GM12878 (cell line): ENCODE measurements around the gene EDN2. TPM values are rescaled to one million over a fixed set of nuclear protein-coding genes. Genes with fewer than 3 reads are reported as not detected.
A peak's percentile ranks its signal among the peaks of the same experiment; 100 is the strongest.

Source experiments
- ATAC-seq: fragments of 200-7000 bp; cut with Tn5 transposase; 3 replicates; pipeline ENCODE4 v1.9.1; 2020; ENCODE audit warnings: mild to moderate bottlenecking, moderate library complexity
- BruUV-seq: library from RNA; stranded (reverse); fragments of 400-500 nt; replicated peaks from 2 replicates; lab custom pipeline; 2021; lab: Mats Ljungman, UMichigan
- CTCF ChIA-PET: fragments of 300-600 bp; sonication (Branson Sonifier 250); formaldehyde crosslinking; extraction: SDS; loops from one replicate; lab custom pipeline; 2021; ENCODE audit warnings: inconsistent platforms; lab: Yijun Ruan, JAX
- POLR2A ChIA-PET: fragments of 350-600 bp; formaldehyde crosslinking; extraction: SDS; loops from one replicate; lab custom pipeline; 2021; ENCODE audit warnings: inconsistent platforms; lab: Charles Lee
- RAD21 ChIA-PET: fragments of 300-600 bp; sonication (Branson Sonifier 250); formaldehyde crosslinking; loops from one replicate; lab custom pipeline; 2023; ENCODE audit warnings: antibody characterized with exemption; ENCODE audit not compliant: unreplicated experiment; lab: Charles Lee
- SMC1A ChIA-PET: fragments of 300-600 bp; sonication (Branson Sonifier 250); formaldehyde crosslinking; loops from one replicate; lab custom pipeline; 2023; ENCODE audit not compliant: unreplicated experiment, uncharacterized antibody; lab: Charles Lee
- DNase-seq: peaks from one replicate; pipeline ENCODE4 v3.0.0-alpha.2; 2011; ENCODE audit warnings: low read depth, low spot score
- FAIRE-seq: peaks from 3 replicates; lab custom pipeline; 2011; peaks lifted over from hg19 to GRCh38; lab: Jason Lieb, UNC
- H2AFZ ChIP-seq: 2 replicates; pipeline ENCODE4 v1.6.0; 2011; ENCODE audit warnings: low read depth, low read length, control low read depth; ENCODE audit not compliant: control insufficient read depth
- H3K27ac ChIP-seq: 2 replicates; pipeline ENCODE4 v1.5.1; 2011; ENCODE audit warnings: control low read depth; ENCODE audit not compliant: control insufficient read depth, insufficient read depth
- H3K27me3 ChIP-seq, 2 experiments: replicated peaks in 1 of 2; 2 replicates each; pipeline versions ENCODE4 v1.6.0 to v1.6.1; 2011; ENCODE audit warnings: low read length in 1 of 2; ENCODE audit not compliant: control insufficient read depth in 2 of 2, insufficient read depth in 2 of 2
- H3K36me3 ChIP-seq, 2 experiments: 2 replicates each; pipeline ENCODE4 v1.5.1; 2011; ENCODE audit warnings: low read length in 1 of 2; ENCODE audit not compliant: control insufficient read depth in 2 of 2, insufficient read depth in 2 of 2
- H3K4me1 ChIP-seq: 2 replicates; pipeline ENCODE4 v1.6.1; 2011; ENCODE audit warnings: mild to moderate bottlenecking, low read length, moderate library complexity, mixed read lengths; ENCODE audit not compliant: control insufficient read depth, insufficient read depth
- H3K4me2 ChIP-seq: 2 replicates; pipeline ENCODE4 v1.6.0; 2011; ENCODE audit warnings: control low read depth; ENCODE audit not compliant: control insufficient read depth, insufficient read depth
- H3K4me3 ChIP-seq: fragments of 200-600 bp; sonication (generic); 2 replicates; pipeline ENCODE4 v1.5.1; 2016
- H3K79me2 ChIP-seq: 2 replicates; pipeline ENCODE4 v1.6.0; 2011; ENCODE audit warnings: low read length; ENCODE audit not compliant: control insufficient read depth, insufficient read depth
- H3K9ac ChIP-seq: 2 replicates; pipeline ENCODE4 v1.8.0; 2011; ENCODE audit warnings: low read length, control low read depth, mixed read lengths; ENCODE audit not compliant: control insufficient read depth, insufficient read depth
- H3K9me3 ChIP-seq: replicated peaks from 3 replicates; pipeline ENCODE4 v1.5.1; 2011; ENCODE audit warnings: mild to moderate bottlenecking, low read length; ENCODE audit not compliant: control insufficient read depth, insufficient read depth
- H4K20me1 ChIP-seq: 2 replicates; pipeline ENCODE4 v1.6.0; 2011; ENCODE audit not compliant: control insufficient read depth, insufficient read depth
- BACH1 ChIP-seq: fragments of 450-650 bp; IDR thresholded peaks from 2 replicates; pipeline ENCODE4 v1.6.1; 2017; ENCODE audit warnings: mild to moderate bottlenecking, borderline replicate concordance
- BHLHE40 ChIP-seq, 2 experiments: fragments of 450-650 bp in 1 of 2; IDR thresholded peaks; 2 replicates each; pipeline ENCODE4 v1.6.1; 2011 to 2017; ENCODE audit warnings: low read depth in 2 of 2, borderline replicate concordance in 1 of 2, improper control_type of control experiment in 1 of 2, low read length in 1 of 2, mild to moderate bottlenecking in 1 of 2
- CHD4 ChIP-seq: fragments of 200-600 bp; sonication (generic); IDR thresholded peaks from 2 replicates; pipeline ENCODE4 v1.6.1; 2016; ENCODE audit warnings: mild to moderate bottlenecking
- CTCF ChIP-seq, 3 experiments: IDR thresholded peaks in 2 of 3; conservative IDR thresholded peaks in 1 of 3; 2 replicates each; pipeline ENCODE4 v1.5.1; 2011; ENCODE audit warnings: low read depth in 3 of 3, low read length in 3 of 3, mild to moderate bottlenecking in 3 of 3, control low read depth in 2 of 3, moderate library complexity in 2 of 3, inconsistent platforms in 1 of 3, mixed read lengths in 1 of 3; ENCODE audit not compliant: control insufficient read depth in 2 of 3, insufficient read depth in 1 of 3; ENCODE audit errors: extremely low read depth in 1 of 3
- SREBF1 ChIP-seq: IDR thresholded peaks from 2 replicates; pipeline ENCODE4 v1.6.1; 2012; ENCODE audit warnings: mild to moderate bottlenecking, low read length
- ZNF592 ChIP-seq: fragments of 450-650 bp; IDR thresholded peaks from 2 replicates; pipeline ENCODE4 v1.6.1; 2017; ENCODE audit warnings: mild to moderate bottlenecking, moderate library complexity
- WGBS: methylation state at CpG from one replicate; pipeline ENCODE4 v1.1.6; 2016; ENCODE audit warnings: low lambda C conversion rate; ENCODE audit not compliant: insufficient replicate concordance, insufficient coverage; ENCODE audit errors: missing lambda C conversion rate; 5-methylcytosine and 5-hydroxymethylcytosine counted together
- in situ Hi-C: fragments of 300-500 bp; cut with MboI; formaldehyde crosslinking; loops from 9 replicates; pipeline ENCODE4 v1.14.3; 2018; ENCODE audit warnings: mixed read lengths
- intact Hi-C: fragments of 100-400 bp; cut with micrococcal nuclease; formaldehyde crosslinking; loops from one replicate; pipeline ENCODE4 v1.14.2; 2022; ENCODE audit not compliant: unreplicated experiment
- polyA plus RNA-seq, 11 experiments: library from polyadenylated mRNA; depleted of rRNA in 4 of 11; unstranded in 6 of 11; stranded (reverse) in 5 of 11; fragments of >200 nt; fragmentation: Nextera tagmentation in 4 of 11; fragmentation: Illumina TruSeq in 1 of 11; extraction: Ambion mirVana in 4 of 11; extraction: Trizol in 1 of 11; gene quantifications; 1 replicate in 1 of 11; 2 replicates in 10 of 11; pipeline versions ENCODE4 v1.2.1 to v1.2.3, GENCODE V29; 2011 to 2016; ENCODE audit warnings: inconsistent platforms in 2 of 11, missing spikeins in 2 of 11, low read depth in 1 of 11
- total RNA-seq, 4 experiments: library from RNA; depleted of rRNA in 3 of 4; stranded (reverse); fragments of >200 nt in 3 of 4; fragmentation: Illumina TruSeq in 1 of 4; extraction: Trizol in 1 of 4; gene quantifications; 2 replicates each; pipeline versions ENCODE4 v1.2.1 to v1.2.3, GENCODE V29; 2013 to 2021

EDN2 gene
- total and polyA plus RNA-seq, 10 of the 15 experiments (the other 5 are each of a cell fraction or from before 2014, with no cell fraction given) = 0.11 to 1.5 (median 0.43) TPM; not detected in 1

- no peaks in the 10 kb centered on the region for H3K27me3 ChIP-seq
- in situ Hi-C loops (no loop called here), intact Hi-C loops (no loop called here)
- FAIRE-seq (no peak), ATAC-seq (no peak), DNase-seq (no peak)
- no TSS peak for BruUV-seq
- ChIA-PET CTCF (interaction anchor here (0.6 to 7.0 kb wide), 6 partner anchors 10 to 660 kb away, joined by 3 to 59 read pairs (median 4); no protein-coding TSS in a partner anchor), RAD21 (interaction anchor here (1.1 to 1.5 kb wide), 2 partner anchors 288 to 351 kb away, joined by 3 to 4 read pairs; no protein-coding TSS in a partner anchor), POLR2A (no interaction called here), SMC1A (interaction anchor here (1.1 to 2.4 kb wide), 4 partner anchors 22 to 297 kb away, joined by 3 to 7 read pairs (median 5); no protein-coding TSS in a partner anchor)
- H3K9me3 ChIP-seq = no peaks in the 10 kb centered on the region
- no peak overlapping the region for H2AFZ ChIP-seq
- H3K9ac ChIP-seq = no peak overlapping the region
- H3K4me2 ChIP-seq = no peak overlapping the region
- H3K36me3 ChIP-seq = no peaks in the 10 kb centered on the region; a peak in 2 of 4 replicates
- H3K4me1 ChIP-seq = peaks cover 6% of the 10 kb centered on the region; the same call in 1 of the 2 replicates
- TF ChIP-seq SREBF1 = no peak
- no peak for TF ChIP-seq BHLHE40 (IDR thresholded peaks at IDR 0.05; ENCODE audit: borderline replicate concordance in 1 of 2, low read depth in 2 of 2, low read length in 1 of 2)
- H4K20me1 ChIP-seq = no peaks in the 10 kb centered on the region
- H3K4me3 ChIP-seq = no peak overlapping the region
- H3K27ac ChIP-seq = no peak overlapping the region
- 78% methylated on average over 8 of the region's 8 CpGs for WGBS
- no peaks in the 10 kb centered on the region for H3K79me2 ChIP-seq
Measured at GRCh38 chr1:41514381-41514780, 29.9 kb upstream of the EDN2 start.

- ATAC-seq (no peak), FAIRE-seq (no peak), DNase-seq (no peak)
- H3K9ac ChIP-seq = no peak overlapping the region
- SMC1A ChIA-PET = interaction anchor here (1.8 to 1.9 kb wide), 2 partner anchors 25 to 298 kb away, joined by 5 read pairs; no protein-coding TSS in a partner anchor
- H3K4me2 ChIP-seq = no peak overlapping the region
- POLR2A ChIA-PET = no interaction called here
- H2AFZ ChIP-seq = no peak overlapping the region
- intact Hi-C loops (no loop called here), in situ Hi-C loops (no loop called here)
- no peaks in the 10 kb centered on the region; a peak in 2 of 4 replicates for H3K36me3 ChIP-seq
- H3K27me3 ChIP-seq = no peaks in the 10 kb centered on the region
- H3K4me1 ChIP-seq = peaks cover 6% of the 10 kb centered on the region; the same call in 1 of the 2 replicates
- no peaks in the 10 kb centered on the region for H3K79me2 ChIP-seq
- no peak overlapping the region for H3K27ac ChIP-seq
- H4K20me1 ChIP-seq = no peaks in the 10 kb centered on the region
- CTCF ChIA-PET = interaction anchor here (0.6 to 7.0 kb wide), 3 partner anchors 20 to 736 kb away, joined by 3 to 59 read pairs (median 3); no protein-coding TSS in a partner anchor
- TF ChIP-seq CHD4 (no peak), BACH1 (no peak), CTCF (IDR thresholded peaks at IDR 0.05 in 2 of 3, conservative IDR thresholded peaks at IDR 0.05 in 1 of 3; ENCODE audit: control insufficient read depth in 2 of 3, extremely low read depth in 1 of 3, insufficient read depth in 1 of 3, low read depth in 3 of 3, low read length in 3 of 3) (peak; percentile 30 to 67 (median 54); a peak in 4 of 6 replicates), ZNF592 (no peak)
- TF ChIP-seq, all 136 proteins: peak for 1
- RAD21 ChIA-PET = no interaction called here
- BruUV-seq = no TSS peak
- 64% methylated on average over 17 of the region's 17 CpGs for WGBS
- H3K4me3 ChIP-seq = no peak overlapping the region
- no peaks in the 10 kb centered on the region for H3K9me3 ChIP-seq
Measured at GRCh38 chr1:41513383-41513735, 28.9 kb upstream of the EDN2 start.
